Measurements from ENCODE around the gene TPRX2. TPM values are rescaled to one million over a fixed set of nuclear protein-coding genes. Genes with fewer than 3 reads are reported as not detected.

TPRX2 gene
- total RNA-seq (2022; extraction: Qiagen RNA extraction; ENCODE audit: low read depth), result not detected in 5 replicates

GRCh38 chr19:47858646-47859285 lies at the start of gene TPRX2:
Gene TPRX2 (plus strand): TSS chr19:47859235. CDS start chr19:47859247, 12 bp downstream.

GRCh38 chr19:47821460-47822020 lies 37.5 kb upstream of the TPRX2 start, which contains the start of gene CRX:
Gene CRX (plus strand): TSS chr19:47821937. CDS start chr19:47834444, 12,507 bp downstream.

GRCh38 chr19:47886010-47886559 lies 27.1 kb downstream of the TPRX2 start, which contains the start of gene SULT2A1:
Gene SULT2A1 (minus strand): TSS chr19:47886315. CDS start chr19:47886257, 58 bp downstream.

Other genes starting within 250 kb of the TPRX2 start
- 124 to 157 TPM (median 150 TPM) in 5 replicates for gene EHD2, start 145.8 kb upstream of the TPRX2 start, total RNA-seq (2022; extraction: Qiagen RNA extraction; ENCODE audit: low read depth)
- gene NOP53, start 113.7 kb upstream of the TPRX2 start, total RNA-seq (2022; extraction: Qiagen RNA extraction; ENCODE audit: low read depth), result 227 to 278 TPM (median 248 TPM) in 5 replicates
- 108 to 168 TPM (median 159 TPM) in 5 replicates for gene SELENOW, start 80.5 kb upstream of the TPRX2 start, total RNA-seq (2022; extraction: Qiagen RNA extraction; ENCODE audit: low read depth)
- not detected in 5 replicates for gene TPRX1, start 54.7 kb upstream of the TPRX2 start, total RNA-seq (2022; extraction: Qiagen RNA extraction; ENCODE audit: low read depth)
- not detected in 5 replicates for gene CRX, start 37.3 kb upstream of the TPRX2 start, total RNA-seq (2022; extraction: Qiagen RNA extraction; ENCODE audit: low read depth)
- not detected in 5 replicates for gene SULT2A1, start 27.1 kb downstream of the TPRX2 start, total RNA-seq (2022; extraction: Qiagen RNA extraction; ENCODE audit: low read depth)
- not detected in 5 replicates for gene BSPH1, start 132.9 kb downstream of the TPRX2 start, total RNA-seq (2022; extraction: Qiagen RNA extraction; ENCODE audit: low read depth)
- not detected in 5 replicates for gene ELSPBP1, start 135.4 kb downstream of the TPRX2 start, total RNA-seq (2022; extraction: Qiagen RNA extraction; ENCODE audit: low read depth)
- not detected in 5 replicates for gene CABP5, start 184.8 kb downstream of the TPRX2 start, total RNA-seq (2022; extraction: Qiagen RNA extraction; ENCODE audit: low read depth)